ENCODE data around the gene TEX36. TPM values are rescaled to one million over a fixed set of nuclear protein-coding genes. Genes with fewer than 3 reads are reported as not detected.

TEX36 gene
- total RNA-seq, 1 experiment from 2014 or later: not detected

- Mint-ChIP-seq H3K4me1 (ENCODE audit: insufficient read depth, unreplicated experiment) (no peaks in the 10 kb centered on the region), H3K9me3 (ENCODE audit: unreplicated experiment) (no peaks in the 10 kb centered on the region), H3K27ac (ENCODE audit: low read depth, unreplicated experiment) (no peak overlapping the region), H3K36me3 (ENCODE audit: insufficient read depth, unreplicated experiment) (no peaks in the 10 kb centered on the region), H3K4me3 (ENCODE audit: unreplicated experiment) (no peak overlapping the region), H3K27me3 (ENCODE audit: insufficient read depth, unreplicated experiment) (peaks cover 24% of the 10 kb centered on the region)
- POLR2A ChIA-PET: no interaction called here
- CTCF ChIA-PET: interaction anchor here (0.6 to 0.7 kb wide), 2 partner anchors 24 to 190 kb away, joined by 3 to 4 read pairs; no protein-coding TSS in a partner anchor
- no peak for TF ChIP-seq CTCF (IDR thresholded peaks at IDR 0.05; ENCODE audit: unreplicated experiment)
- no peak for DNase-seq (ENCODE audit: unreplicated experiment)
- no TSS peak for BruUV-seq (replicated peaks)
- intact Hi-C loops (cut with micrococcal nuclease): no loop called here
Observed at GRCh38 chr10:125640653-125641052, 42.3 kb downstream of the TEX36 start.

GRCh38 chr10:125639846-125640245 is 43.1 kb downstream of the TEX36 start:
- BruUV-seq (replicated peaks): no TSS peak
- no peak for DNase-seq (ENCODE audit: unreplicated experiment)
- CTCF ChIA-PET: no interaction called here
- H3K27ac Mint-ChIP-seq (ENCODE audit: low read depth, unreplicated experiment): no peak overlapping the region
- H3K27me3 Mint-ChIP-seq (ENCODE audit: insufficient read depth, unreplicated experiment): peaks cover 32% of the 10 kb centered on the region
- no peaks in the 10 kb centered on the region for H3K4me1 Mint-ChIP-seq (ENCODE audit: insufficient read depth, unreplicated experiment)
- no peak overlapping the region for H3K4me3 Mint-ChIP-seq (ENCODE audit: unreplicated experiment)
- TF ChIP-seq CTCF (IDR thresholded peaks at IDR 0.05; ENCODE audit: unreplicated experiment): no peak
- POLR2A ChIA-PET: no interaction called here
- H3K9me3 Mint-ChIP-seq (ENCODE audit: unreplicated experiment): no peaks in the 10 kb centered on the region
- intact Hi-C loops (cut with micrococcal nuclease): no loop called here
- H3K36me3 Mint-ChIP-seq (ENCODE audit: insufficient read depth, unreplicated experiment): no peaks in the 10 kb centered on the region

GRCh38 chr10:125638555-125638954 is 44.4 kb downstream of the TEX36 start:
- Mint-ChIP-seq H3K27ac (ENCODE audit: low read depth, unreplicated experiment) (no peak overlapping the region), H3K36me3 (ENCODE audit: insufficient read depth, unreplicated experiment) (no peaks in the 10 kb centered on the region), H3K27me3 (ENCODE audit: insufficient read depth, unreplicated experiment) (peaks cover 45% of the 10 kb centered on the region), H3K9me3 (ENCODE audit: unreplicated experiment) (no peaks in the 10 kb centered on the region), H3K4me3 (ENCODE audit: unreplicated experiment) (no peak overlapping the region), H3K4me1 (ENCODE audit: insufficient read depth, unreplicated experiment) (no peaks in the 10 kb centered on the region)
- no peak for TF ChIP-seq CTCF (IDR thresholded peaks at IDR 0.05; ENCODE audit: unreplicated experiment)
- intact Hi-C loops (cut with micrococcal nuclease): no loop called here
- ChIA-PET POLR2A (interaction anchor here (1.2 kb wide), 1 partner anchor 8 kb away, joined by 3 read pairs; no protein-coding TSS in a partner anchor), CTCF (interaction anchor here (0.6 to 1.9 kb wide), 2 partner anchors 8 to 17 kb away, joined by 3 to 7 read pairs; no protein-coding TSS in a partner anchor)
- DNase-seq (ENCODE audit: unreplicated experiment): no peak
- no TSS peak for BruUV-seq (replicated peaks)

- intact Hi-C loops (cut with micrococcal nuclease): no loop called here
- H3K36me3 Mint-ChIP-seq (ENCODE audit: insufficient read depth, unreplicated experiment): no peaks in the 10 kb centered on the region
- no peak overlapping the region for H3K27ac Mint-ChIP-seq (ENCODE audit: low read depth, unreplicated experiment)
- no peak for DNase-seq (ENCODE audit: unreplicated experiment)
- no peak for TF ChIP-seq CTCF (IDR thresholded peaks at IDR 0.05; ENCODE audit: unreplicated experiment)
- BruUV-seq (replicated peaks): no TSS peak
- POLR2A ChIA-PET: interaction anchor here (1.2 kb wide), 1 partner anchor 9 kb away, joined by 3 read pairs; no protein-coding TSS in a partner anchor
- CTCF ChIA-PET: interaction anchor here (0.5 to 1.9 kb wide), 3 partner anchors 7 to 494 kb away, joined by 3 to 7 read pairs (median 5); no protein-coding TSS in a partner anchor
- H3K27me3 Mint-ChIP-seq (ENCODE audit: insufficient read depth, unreplicated experiment): peaks cover 55% of the 10 kb centered on the region
- no peaks in the 10 kb centered on the region for H3K9me3 Mint-ChIP-seq (ENCODE audit: unreplicated experiment)
- H3K4me1 Mint-ChIP-seq (ENCODE audit: insufficient read depth, unreplicated experiment): no peaks in the 10 kb centered on the region
- no peak overlapping the region for H3K4me3 Mint-ChIP-seq (ENCODE audit: unreplicated experiment)
Observed at GRCh38 chr10:125637496-125637895, 45.5 kb downstream of the TEX36 start.

Data from MCF 10A (cell line).